SHP77 (cell line): ENCODE data around the gene KBTBD3.
"Not testable (repeated sequence)": the region's sequence is repeated elsewhere in the genome, so short reads cannot be mapped to it uniquely, and the experiment has no call there.

Experiments
- DNase-seq, 2 experiments: peaks; one replicate each; lab custom pipeline; 2025; lab: John Stamatoyannopoulos, UW

Gene KBTBD3

DNA sequence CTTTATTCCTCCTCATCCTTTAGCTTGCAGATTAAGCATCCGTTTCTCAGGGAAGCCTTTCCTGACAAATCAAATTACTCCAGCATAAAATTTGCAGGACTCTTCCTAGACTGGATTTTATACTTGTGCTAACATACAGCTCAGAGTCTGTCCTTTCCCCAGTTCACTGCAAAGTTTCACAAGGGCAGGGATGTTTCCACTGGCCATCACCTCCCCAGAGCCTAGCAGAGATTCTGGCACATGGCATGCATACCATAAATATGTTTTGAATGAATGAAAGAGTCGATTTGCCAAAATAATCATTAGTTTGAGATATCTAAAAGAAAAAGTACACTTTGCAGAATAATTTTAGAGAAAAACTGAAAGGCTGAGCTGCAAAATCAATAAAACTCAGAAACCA, 65.7 kb downstream of the KBTBD3 start:
- no peak for DNase-seq

GRCh38 chr11:106003094-106003493, 74.1 kb downstream of the KBTBD3 start:
- not testable (repeated sequence) for DNase-seq

GRCh38 chr11:106001304-106002012, 75.7 kb downstream of the KBTBD3 start:
- no peak for DNase-seq
